Medulla oblongata (tissue), 1 donor: ENCODE measurements around the gene FMN1.

Experiments used
- DNase-seq: peaks from one replicate; pipeline ENCODE4 v3.0.0-alpha.2; 2015; ENCODE audit errors: extremely low spot score

FMN1 gene

DNA sequence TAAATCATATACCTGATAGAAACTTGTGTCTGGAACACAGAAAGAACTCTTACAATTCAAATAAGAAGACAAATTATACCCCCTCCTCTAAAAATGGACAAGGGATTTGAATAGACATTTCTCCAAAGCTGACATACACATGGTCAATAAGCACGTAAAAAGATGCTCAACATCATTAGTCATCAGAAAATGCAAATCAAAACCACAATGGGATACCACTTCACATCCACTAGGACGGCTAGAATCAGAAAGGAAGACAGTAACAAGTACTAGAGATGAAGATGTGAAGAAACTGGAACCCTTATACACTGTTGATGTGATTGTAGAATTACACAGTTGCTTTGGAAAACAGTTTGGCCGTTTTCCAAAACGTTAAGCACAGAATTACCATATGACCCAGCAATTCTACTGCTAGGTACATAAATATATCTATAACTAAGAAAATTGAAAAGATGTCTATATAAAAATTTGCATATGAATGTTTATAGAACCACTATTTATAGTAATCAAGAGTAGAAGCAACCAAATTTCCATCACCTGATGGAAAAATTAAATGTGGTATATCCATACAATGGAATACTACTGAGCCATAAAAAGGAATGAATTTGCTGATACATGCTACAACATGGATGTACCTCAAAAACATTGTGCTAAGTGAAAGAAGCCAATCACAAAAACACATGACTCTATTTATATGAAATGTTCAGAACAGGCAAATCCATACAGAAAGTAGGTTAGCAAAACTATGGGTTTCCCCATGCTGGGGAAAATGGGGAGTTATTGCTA, 415.9 kb downstream of the FMN1 start:
- no peak for DNase-seq

DNA sequence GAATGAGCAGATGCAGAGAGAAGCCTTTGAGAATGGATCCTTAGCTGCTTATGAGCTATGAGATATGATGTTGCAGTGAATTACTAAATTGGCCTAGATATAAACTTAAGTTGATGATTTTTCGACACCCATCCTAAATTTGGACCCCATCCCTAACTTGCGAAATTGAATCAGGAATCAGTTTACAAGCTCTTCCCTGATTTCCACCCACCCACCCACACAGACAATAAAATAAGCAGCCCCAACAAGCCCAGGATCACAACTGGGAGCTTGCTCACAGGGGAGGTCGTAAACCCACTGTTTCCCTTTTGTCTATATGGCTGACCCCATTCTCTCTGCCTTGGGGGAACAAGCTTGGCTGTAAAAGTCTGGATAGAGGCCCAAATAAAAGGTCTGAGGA, 419.4 kb downstream of the FMN1 start:
- DNase-seq, result no peak

DNA sequence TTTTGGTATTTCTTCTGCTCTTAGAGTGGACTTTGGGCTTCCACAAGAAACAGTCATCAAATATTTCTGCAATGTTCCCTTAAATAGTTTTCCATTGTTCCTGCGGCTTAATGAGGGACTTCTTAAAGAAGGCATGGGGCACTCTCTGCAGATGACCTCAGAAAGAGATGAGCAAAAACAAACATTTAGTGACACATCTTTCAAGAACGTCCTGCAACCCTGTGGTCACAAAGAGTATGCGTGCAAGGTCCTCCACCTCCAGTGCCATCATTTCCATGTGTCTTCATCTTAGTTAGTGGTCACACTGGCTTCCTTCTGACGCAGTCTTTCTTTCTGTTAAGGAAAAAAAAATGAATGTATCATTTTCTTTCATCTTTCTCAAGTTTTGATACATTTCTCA, 420.5 kb downstream of the FMN1 start:
- DNase-seq, result no peak

DNA sequence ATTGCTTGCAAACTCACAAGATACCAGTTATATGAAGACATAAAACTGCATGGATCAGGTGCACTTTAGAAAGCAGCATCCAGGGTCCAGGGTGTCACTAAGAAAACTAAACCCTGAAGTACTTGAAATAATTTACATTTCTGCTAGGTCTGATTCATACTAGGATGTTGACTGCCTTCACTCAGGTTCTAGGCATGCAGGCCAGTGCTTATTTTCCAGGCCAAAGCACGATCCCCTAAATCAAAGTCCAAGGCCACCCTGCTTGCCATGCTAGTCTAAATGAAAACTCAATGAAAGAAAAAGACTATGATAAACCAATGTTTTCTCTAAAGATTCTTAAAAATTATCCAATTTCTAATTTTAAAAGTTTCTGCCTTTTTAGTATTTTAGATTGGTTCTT, 427.3 kb downstream of the FMN1 start:
- no peak for DNase-seq

- DNase-seq, result no peak
Observed at GRCh38 chr15:32766101-32766500, 428.4 kb downstream of the FMN1 start.

- no peak for DNase-seq
Observed at GRCh38 chr15:32765236-32765635, 429.3 kb downstream of the FMN1 start.

DNA sequence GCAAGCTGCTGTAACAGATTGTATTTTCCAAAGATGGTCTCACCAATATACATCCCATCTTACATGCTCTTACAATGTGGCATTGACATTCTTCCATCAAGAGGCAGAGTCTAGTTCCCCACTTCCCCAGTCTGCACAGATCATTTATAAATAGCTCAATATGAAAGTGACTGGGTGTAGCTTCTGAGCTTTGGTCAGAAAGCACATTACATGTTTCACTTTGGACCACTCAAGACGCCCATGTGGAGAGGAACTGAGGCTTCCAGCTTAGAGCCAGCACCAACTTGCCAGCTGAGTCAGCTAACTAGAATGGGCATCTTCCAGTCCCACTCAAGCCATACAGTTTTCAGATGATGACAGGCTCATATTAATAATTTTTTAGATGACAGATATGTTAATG, 431.2 kb downstream of the FMN1 start:
- no peak for DNase-seq

GRCh38 chr15:32757426-32757825, 437.1 kb downstream of the FMN1 start:
- DNase-seq, result no peak

GRCh38 chr15:32750979-32751378, 443.5 kb downstream of the FMN1 start:
- DNase-seq, result no peak

GRCh38 chr15:32747921-32748342, 446.6 kb downstream of the FMN1 start:
- no peak for DNase-seq

DNA sequence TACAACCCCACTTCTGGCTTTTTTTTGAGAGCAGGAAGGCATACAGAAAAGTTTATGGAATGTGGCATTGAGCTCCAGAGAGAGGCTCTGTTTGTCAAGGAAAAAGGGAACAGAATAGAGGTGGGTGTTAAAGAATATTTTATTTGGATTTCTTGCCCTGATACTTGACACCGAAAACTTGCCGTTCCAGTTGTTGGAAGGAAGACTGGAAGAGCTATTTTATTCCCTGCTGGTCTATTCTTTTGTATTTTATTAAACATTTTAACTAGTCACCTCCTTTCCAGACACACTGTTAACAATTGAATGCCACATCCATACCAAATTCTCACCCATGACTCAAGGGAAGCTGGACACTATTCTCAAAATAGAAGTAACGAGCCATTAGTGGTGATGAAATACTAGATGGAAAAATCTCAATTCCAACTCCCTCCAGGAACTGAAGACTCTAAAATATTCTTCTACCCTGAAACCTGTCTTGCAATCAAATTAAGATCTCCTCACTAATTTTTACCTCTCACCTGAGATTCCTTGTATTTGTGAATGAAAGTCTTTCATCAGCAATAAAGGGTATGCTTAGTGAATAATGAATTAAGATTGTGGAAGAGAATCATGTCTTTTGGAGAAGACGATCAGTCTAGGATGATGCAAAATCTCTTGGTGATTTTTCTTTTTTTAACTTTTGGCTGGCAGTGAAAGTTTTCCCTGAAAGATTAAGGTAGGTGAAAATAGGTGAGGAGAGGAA, 448.2 kb downstream of the FMN1 start:
- no peak for DNase-seq

DNA sequence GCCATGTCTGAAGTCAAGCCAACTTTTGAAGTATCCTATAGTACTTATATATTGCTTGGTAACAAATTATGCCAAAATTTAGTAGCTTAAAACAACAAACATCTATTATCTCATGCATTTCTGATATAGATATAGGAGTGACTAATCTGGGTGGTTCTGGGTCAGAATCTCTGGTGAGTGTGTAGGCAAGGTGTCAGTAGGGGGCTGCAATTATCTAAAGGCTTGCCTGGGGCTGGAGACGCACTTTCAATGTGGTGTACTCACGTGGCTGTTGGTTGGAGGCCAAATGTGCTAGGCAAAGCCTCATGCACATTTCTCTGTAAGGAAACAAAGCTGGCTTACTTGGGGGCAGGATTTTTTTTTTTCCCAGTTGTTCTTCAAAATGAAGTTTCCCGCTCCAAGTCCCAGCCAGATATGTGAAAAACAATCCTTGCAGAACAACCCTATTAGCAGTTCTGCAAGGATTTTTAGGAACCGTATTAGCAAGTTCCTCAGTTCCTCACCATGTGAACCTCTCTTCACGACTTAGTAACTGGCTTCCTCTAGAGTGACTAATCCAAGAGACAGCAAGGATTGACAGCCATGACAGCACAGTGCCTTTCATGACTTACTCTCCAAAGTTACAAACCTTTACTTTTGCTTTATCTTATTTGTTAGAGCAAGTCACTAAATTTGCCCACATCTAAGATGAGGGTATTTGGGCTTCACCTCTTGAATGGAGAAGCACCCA, 450.9 kb downstream of the FMN1 start:
- no peak for DNase-seq

DNA sequence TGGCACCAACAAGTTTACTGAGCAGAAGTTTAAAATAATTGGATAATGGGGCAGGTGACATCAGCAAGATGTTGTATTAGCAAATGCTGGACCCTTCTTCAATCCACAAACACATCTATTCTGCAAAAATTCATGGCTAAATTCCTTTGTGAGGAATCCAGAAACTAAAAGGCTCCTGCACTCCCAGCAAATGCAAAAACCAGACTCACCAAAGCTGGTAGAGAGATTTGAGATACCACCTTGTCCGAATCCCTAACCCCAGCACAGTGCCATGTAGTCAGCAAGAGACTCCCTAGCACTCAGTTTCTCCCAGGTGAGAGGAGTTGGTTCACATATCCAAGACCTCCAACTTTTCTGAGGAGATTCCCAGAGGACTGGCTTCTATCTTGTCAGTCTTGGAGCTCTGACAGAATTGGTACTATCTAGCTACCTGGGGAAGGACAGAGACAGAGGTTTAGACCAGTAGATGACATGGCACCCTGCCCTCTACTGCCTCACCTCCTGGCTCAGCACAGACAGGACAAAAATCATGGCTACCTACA, 454.9 kb downstream of the FMN1 start:
- DNase-seq, result no peak

DNA sequence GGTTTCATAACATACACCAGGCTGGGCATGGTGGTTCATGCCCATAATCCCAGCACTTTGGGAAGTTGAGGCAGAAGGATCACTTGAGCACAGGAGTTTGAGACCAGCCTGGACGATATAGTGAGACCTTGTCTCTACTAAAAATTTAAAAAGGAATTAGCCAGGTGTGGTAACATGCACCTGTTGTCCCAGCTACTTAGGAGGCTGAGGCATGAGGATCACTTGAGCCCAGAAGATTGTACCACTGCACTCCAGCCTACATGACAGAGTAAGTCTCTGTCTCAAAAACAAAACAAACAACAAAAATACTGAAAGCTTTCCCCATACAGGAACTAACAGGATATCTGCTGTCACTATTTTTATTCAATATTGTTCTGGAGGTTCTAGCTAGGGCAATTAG, 455.8 kb downstream of the FMN1 start:
- DNase-seq, result no peak

GRCh38 chr15:32737304-32737703, 457.2 kb downstream of the FMN1 start:
- no peak for DNase-seq

- DNase-seq, result no peak
Observed at GRCh38 chr15:32736701-32737061, 457.8 kb downstream of the FMN1 start.

DNA sequence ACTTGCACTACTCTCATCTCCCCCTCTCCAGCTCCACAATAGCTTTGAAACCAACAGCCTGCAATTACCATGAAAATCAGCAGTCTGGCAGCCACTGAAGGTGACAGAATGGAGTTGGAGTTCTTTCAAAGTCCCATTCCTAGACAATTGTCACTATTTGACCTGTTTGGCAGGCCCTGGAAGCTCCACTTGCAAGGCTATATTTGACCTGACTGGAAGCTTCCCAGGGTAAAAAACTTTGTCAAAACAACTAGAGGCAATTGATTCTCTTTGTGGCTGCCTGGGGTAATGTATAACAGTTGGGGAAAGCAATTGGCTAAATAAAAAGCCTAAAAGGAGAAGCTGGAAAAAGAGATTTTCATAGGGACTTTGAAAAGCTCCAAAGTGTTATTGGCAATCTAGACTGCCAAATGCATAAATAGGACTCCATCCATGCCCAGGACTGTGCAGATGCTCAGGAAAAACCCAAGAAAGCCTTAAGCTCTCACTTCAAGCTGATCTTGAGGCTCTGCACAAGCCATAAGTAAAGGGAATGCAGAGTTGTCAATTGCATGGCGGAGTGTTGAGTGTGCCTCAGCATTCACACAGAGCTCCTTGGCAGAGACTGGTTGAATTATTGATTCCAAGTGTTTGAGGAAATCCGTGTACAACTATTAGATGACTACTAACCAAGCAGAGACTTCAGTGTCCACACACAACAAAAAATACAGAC, 458.4 kb downstream of the FMN1 start:
- no peak for DNase-seq

DNA sequence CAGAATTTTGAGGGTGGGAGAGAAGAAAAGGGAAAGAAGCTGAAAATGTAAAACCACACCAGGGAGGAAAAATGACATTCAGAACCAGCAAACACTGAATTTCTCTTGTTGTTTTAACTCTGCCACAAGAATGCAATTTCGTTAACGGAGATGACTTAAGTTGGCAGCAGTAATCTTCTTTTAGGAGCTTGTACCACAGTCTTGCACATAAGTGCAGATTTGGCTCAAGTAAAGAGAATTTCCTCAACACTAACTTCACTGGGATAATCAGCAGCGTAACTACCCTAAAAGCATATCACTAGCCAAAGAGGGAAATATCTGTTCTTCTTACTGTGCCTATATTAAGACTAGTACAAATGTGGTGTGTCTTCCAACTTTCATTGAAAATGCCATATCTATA, 461.2 kb downstream of the FMN1 start:
- no peak for DNase-seq

DNA sequence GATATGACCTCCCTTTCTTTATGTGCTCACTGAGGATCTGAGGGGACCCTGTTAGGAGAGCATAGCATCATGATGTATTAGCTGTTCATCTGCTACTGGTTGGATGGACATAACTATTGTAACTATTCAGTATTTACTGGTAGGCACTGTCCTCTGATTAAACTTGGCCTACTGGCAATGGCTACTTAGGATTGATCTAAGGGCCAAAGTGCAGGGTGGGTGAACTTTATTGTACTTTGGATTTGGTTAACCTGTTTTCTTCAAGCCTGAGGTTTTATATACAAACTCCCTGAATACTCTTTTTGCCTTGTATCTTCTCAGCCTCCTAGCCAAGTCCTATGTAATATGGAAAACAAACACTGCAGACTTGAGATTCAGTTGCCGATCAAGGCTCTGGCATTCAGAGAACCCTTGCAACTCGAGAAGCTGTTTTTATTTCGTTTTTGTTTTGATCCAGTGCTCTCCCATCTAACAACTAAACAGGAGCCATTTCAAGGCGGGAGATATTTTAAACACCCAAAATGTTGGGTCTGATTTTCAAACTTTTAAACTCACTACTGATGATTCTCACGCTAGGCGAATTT, 461.8 kb downstream of the FMN1 start:
- no peak for DNase-seq

DNA sequence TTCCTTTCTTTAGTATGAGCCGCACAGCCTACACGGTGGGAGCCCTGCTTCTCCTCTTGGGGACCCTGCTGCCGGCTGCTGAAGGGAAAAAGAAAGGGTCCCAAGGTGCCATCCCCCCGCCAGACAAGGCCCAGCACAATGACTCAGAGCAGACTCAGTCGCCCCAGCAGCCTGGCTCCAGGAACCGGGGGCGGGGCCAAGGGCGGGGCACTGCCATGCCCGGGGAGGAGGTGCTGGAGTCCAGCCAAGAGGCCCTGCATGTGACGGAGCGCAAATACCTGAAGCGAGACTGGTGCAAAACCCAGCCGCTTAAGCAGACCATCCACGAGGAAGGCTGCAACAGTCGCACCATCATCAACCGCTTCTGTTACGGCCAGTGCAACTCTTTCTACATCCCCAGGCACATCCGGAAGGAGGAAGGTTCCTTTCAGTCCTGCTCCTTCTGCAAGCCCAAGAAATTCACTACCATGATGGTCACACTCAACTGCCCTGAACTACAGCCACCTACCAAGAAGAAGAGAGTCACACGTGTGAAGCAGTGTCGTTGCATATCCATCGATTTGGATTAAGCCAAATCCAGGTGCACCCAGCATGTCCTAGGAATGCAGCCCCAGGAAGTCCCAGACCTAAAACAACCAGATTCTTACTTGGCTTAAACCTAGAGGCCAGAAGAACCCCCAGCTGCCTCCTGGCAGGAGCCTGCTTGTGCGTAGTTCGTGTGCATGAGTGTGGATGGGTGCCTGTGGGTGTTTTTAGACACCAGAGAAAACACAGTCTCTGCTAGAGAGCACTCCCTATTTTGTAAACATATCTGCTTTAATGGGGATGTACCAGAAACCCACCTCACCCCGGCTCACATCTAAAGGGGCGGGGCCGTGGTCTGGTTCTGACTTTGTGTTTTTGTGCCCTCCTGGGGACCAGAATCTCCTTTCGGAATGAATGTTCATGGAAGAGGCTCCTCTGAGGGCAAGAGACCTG, 463.5 kb downstream of the FMN1 start:
- no peak for DNase-seq
